ENCODE data around the gene FYN.

DNA sequence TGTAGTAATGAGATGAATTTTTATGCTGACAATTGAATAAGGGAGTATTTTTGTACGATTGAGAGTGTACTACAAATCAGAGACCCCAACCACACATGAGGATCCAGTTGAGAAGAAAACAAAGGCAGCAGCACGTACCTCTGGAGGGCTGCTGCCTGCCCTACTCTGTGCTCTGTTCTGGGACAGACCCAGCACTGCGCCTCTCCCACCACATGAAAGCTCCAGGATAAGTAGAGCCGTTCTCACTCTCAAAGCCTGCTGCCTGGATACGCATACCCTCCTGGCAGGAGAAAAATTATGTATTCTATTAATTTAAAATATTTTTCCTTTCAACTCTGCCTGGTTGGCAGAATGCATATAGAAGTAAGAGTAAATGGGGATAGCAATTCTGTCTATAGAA lies 256.1 kb downstream of the FYN start:
- TF ChIP-seq EZH2 (IDR thresholded peaks at IDR 0.05) (no peak), POLR2AphosphoS5 (IDR thresholded peaks at IDR 0.05; ENCODE audit: borderline replicate concordance, low read depth, low read length) (no peak), FOXP2 (optimal IDR thresholded peaks at IDR 0.05; ENCODE audit: control extremely low read depth, extremely low read length, insufficient read depth) (no peak)
